Testis (tissue), 3 donors: ENCODE measurements around the gene CARMIL1. TPM values are rescaled to one million over a fixed set of nuclear protein-coding genes. Genes with fewer than 3 reads are reported as not detected.
"Not testable (repeated sequence)": the region's sequence is repeated elsewhere in the genome, so short reads cannot be mapped to it uniquely, and the experiment has no call there.

Experiments
- DNase-seq: peaks from one replicate; pipeline ENCODE4 v3.0.0-alpha.2; 2019
- H3K27ac ChIP-seq, 2 donors: fragments of 200-600 bp; sonication (generic); one replicate each; pipeline ENCODE4 v1.5.1; 2019
- H3K27me3 ChIP-seq: fragments of 200-600 bp; sonication (generic); one replicate; pipeline ENCODE4 v1.5.1; 2019
- H3K36me3 ChIP-seq: fragments of 200-600 bp; sonication (generic); one replicate; pipeline ENCODE4 v1.5.1; 2017; ENCODE audit warnings: low read depth; ENCODE audit errors: missing control alignments
- H3K4me1 ChIP-seq: fragments of 200-600 bp; sonication (generic); one replicate; pipeline ENCODE4 v1.5.1; 2019
- H3K4me3 ChIP-seq, 2 donors: fragments of 200-600 bp; sonication (generic); one replicate each; pipeline ENCODE4 v1.5.1; 2017 to 2019
- H3K9me3 ChIP-seq: fragments of 200-600 bp; sonication (generic); one replicate; pipeline ENCODE4 v1.5.1; 2017
- POLR2A ChIP-seq: fragments of 450-650 bp; IDR thresholded peaks from one replicate; pipeline ENCODE4 v1.6.1; 2017; ENCODE audit warnings: antibody characterized with exemption, mild to moderate bottlenecking, moderate library complexity
- WGBS, 2 donors: methylation state at CpG; one replicate each; pipeline ENCODE4 v1.1.5; 2018; 5-methylcytosine and 5-hydroxymethylcytosine counted together
- intact Hi-C: fragments of 100-400 bp; cut with DNase I; formaldehyde crosslinking; loops from one replicate; pipeline ENCODE4 v1.15.1; 2023; ENCODE audit warnings: low total_unique reads
- polyA plus RNA-seq: library from polyadenylated mRNA; stranded (reverse); fragments of 350-450 nt; fragmentation: Illumina TruSeq; extraction: RNeasy Lipid Tissue Mini Kit (QIAGEN cat#74804); gene quantifications from one replicate; pipeline ENCODE4 v1.2.3, GENCODE V29; 2014; ENCODE audit warnings: low read depth, low replicate concordance; ENCODE audit not compliant: insufficient read depth
- total RNA-seq, 2 donors: library from RNA; depleted of rRNA; stranded (reverse); fragments of >200 nt; gene quantifications; one replicate each; pipeline ENCODE4 v1.2.3, GENCODE V29; 2016
- TF ChIP-seq, protein P1 (sequence below), 3 experiments: fragments of 450-650 bp in 2 of 3; fragments of 200-600 bp in 1 of 3; sonication (generic) in 1 of 3; IDR thresholded peaks; one replicate each; pipeline ENCODE4 v1.5.1; 2016 to 2019; ENCODE audit warnings: antibody characterized with exemption in 3 of 3, mild to moderate bottlenecking in 2 of 3, moderate library complexity in 1 of 3

Gene CARMIL1
- total and polyA plus RNA-seq, 3 donors from 2014 or later: 39.4 to 120 (median 108) TPM

DNA sequence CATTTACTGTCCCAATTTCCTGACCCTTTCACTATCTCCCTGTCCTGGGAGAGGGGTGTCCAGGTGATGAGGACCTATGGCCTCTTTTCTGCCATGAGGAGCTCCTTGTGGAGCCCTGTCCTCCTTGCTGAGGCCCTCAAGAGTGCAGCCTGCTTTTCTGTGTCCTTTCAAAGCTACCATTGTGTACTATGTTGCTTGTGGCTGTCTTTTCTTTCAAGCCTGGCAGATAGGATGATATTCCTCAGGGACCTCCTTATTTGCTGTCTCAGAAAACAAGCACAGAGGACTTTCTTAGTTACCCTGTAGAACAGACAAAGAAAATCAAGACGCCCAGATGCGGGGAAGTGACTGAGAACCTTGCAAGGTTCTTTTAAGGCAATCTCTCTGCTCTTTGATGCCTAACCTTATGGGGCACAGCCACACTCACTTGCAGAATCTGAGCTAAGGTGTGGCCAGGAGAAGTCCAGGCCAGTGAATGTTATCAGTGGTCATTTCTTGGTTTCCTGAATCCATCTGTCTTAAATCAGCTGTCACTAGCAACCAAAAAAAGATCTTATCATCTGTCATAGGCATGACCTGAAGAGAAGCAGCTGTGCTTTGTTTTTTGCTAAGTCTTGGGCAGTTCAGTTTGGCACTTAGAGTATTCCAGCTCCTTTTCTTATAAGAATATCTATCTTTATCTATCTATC, 17.2 kb downstream of the CARMIL1 start:
- Histone ChIP-seq H3K9me3 (no peaks in the 10 kb centered on the region), H3K4me3 (no peak overlapping the region), H3K36me3 (no peaks in the 10 kb centered on the region), H3K27ac (peak overlapping the region; percentile 71 to 79), H3K27me3 (no peaks in the 10 kb centered on the region), H3K4me1 (peaks cover 43% of the 10 kb centered on the region)
- no peak for DNase-seq
- intact Hi-C loops: no loop called here
- TF ChIP-seq, protein P1, sequence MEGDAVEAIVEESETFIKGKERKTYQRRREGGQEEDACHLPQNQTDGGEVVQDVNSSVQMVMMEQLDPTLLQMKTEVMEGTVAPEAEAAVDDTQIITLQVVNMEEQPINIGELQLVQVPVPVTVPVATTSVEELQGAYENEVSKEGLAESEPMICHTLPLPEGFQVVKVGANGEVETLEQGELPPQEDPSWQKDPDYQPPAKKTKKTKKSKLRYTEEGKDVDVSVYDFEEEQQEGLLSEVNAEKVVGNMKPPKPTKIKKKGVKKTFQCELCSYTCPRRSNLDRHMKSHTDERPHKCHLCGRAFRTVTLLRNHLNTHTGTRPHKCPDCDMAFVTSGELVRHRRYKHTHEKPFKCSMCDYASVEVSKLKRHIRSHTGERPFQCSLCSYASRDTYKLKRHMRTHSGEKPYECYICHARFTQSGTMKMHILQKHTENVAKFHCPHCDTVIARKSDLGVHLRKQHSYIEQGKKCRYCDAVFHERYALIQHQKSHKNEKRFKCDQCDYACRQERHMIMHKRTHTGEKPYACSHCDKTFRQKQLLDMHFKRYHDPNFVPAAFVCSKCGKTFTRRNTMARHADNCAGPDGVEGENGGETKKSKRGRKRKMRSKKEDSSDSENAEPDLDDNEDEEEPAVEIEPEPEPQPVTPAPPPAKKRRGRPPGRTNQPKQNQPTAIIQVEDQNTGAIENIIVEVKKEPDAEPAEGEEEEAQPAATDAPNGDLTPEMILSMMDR (IDR thresholded peaks at IDR 0.05): no peak
- no peak for TF ChIP-seq POLR2A
- whole genome bisulfite sequencing, 2 donors: 49 to 52% methylated on average over 2 of the region's 2 CpGs

DNA sequence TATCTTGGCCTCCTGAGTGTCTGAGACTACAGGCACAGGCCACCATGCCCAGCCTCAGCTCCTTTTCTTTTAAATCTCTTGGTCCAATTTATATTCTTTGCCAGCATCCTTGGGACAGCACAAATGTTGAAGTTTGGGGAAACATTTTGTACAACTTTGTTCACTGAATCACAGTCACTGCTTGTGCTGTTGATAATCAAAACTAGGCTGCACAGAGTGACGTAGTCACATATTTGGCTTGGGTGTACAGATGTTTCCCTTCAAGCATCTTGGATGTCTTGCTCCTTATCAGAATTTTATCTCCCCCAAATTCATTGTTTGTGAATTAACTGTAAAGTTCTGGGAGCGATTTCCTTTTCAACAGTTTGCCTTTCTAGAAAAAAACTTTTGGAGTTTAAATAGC, 17.9 kb downstream of the CARMIL1 start:
- intact Hi-C loops: no loop called here
- no peaks in the 10 kb centered on the region for H3K27me3 ChIP-seq
- no peaks in the 10 kb centered on the region for H3K9me3 ChIP-seq
- no peak overlapping the region for H3K4me3 ChIP-seq
- H3K36me3 ChIP-seq: no peaks in the 10 kb centered on the region
- TF ChIP-seq, protein P1 (IDR thresholded peaks at IDR 0.05): no peak
- TF ChIP-seq POLR2A: no peak
- peaks cover 49% of the 10 kb centered on the region for H3K4me1 ChIP-seq
- peak overlapping the region; percentile 71 to 79 for H3K27ac ChIP-seq
- DNase-seq: no peak
- WGBS, 2 donors: 17 to 32% methylated on average over 2 of the region's 2 CpGs

DNA sequence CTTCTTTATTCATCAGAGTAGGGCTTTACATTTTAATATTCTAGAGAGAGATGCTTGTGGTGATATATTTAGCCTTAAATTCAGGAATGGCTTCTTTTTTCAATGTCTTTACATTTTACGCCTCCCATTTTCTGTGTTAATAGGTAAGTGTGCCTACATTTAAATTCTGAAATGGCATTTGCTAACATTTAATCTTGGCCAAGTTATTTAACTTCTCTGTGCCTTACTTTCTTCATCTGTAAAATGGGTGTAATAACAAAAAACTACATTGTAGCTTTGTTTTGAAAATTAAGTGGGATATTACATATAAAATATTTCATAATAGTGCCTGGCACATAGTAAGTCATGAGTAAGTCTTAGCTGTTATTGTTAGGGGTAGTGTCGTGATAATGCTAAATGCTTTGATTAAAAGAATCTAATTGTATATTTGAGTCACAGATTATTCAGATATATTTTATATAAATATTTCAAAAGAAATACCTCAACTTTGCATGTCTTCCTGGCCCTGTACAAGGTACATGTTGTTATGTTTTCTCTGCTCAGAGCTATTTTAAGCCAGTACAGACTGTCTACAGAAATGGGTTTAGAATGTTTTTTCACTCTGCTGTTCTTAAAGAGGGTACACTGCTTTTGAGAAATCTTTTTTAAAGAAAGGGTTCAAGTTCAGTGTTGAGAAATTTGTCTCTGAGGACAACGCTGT, 18.8 kb downstream of the CARMIL1 start:
- H3K36me3 ChIP-seq: no peaks in the 10 kb centered on the region
- H3K9me3 ChIP-seq: no peaks in the 10 kb centered on the region
- peaks cover 56% of the 10 kb centered on the region for H3K4me1 ChIP-seq
- WGBS, 2 donors: 53 to 58% methylated on average over 3 of the region's 3 CpGs
- H3K4me3 ChIP-seq: no peak overlapping the region
- H3K27me3 ChIP-seq: no peaks in the 10 kb centered on the region
- no peak for DNase-seq
- intact Hi-C loops: no loop called here
- peak overlapping the region; percentile 52 to 71 for H3K27ac ChIP-seq
- TF ChIP-seq, protein P1 (IDR thresholded peaks at IDR 0.05): no peak
- TF ChIP-seq POLR2A: no peak

GRCh38 chr6:25298523-25298865, 19.3 kb downstream of the CARMIL1 start:
- H3K27me3 ChIP-seq, DNase-seq, intact Hi-C loops, H3K9me3 ChIP-seq, H3K4me3 ChIP-seq, H3K36me3 ChIP-seq: not testable (repeated sequence)
- WGBS, 2 donors: 74 to 83% methylated on average over 8 of the region's 8 CpGs
- H3K27ac ChIP-seq: peak overlapping the region; percentile 52 to 71
- peaks cover 61% of the 10 kb centered on the region for H3K4me1 ChIP-seq

DNA sequence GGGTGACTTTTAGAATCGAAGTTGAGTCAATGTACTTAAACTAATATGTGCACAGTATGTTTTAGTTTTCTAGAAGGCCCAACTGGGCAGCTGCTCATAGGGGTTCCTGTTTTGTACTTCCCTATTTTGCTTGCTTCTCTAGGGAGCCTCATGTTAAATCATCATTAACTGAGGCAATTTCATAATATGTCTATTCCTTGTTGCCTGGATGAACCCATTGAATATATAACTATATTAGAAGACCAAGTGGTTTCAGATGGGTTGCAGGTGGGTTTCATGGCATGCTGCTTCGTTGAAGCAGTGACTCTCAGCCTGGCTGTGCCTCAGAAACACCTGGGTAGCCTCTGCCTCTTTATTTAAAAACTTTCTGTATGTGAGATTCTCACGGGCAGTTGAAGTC, 22.2 kb downstream of the CARMIL1 start:
- peak overlapping the region; percentile 6 to 71 for H3K27ac ChIP-seq

More for the DNA sequence above, 22.2 kb downstream of the CARMIL1 start:
- no peaks in the 10 kb centered on the region for H3K36me3 ChIP-seq
- 69 to 72% methylated on average over 3 of the region's 3 CpGs for WGBS, 2 donors
- H3K27me3 ChIP-seq: no peaks in the 10 kb centered on the region
- no peak for DNase-seq
- no peak for TF ChIP-seq POLR2A
- TF ChIP-seq, protein P1 (IDR thresholded peaks at IDR 0.05): no peak
- H3K9me3 ChIP-seq: no peaks in the 10 kb centered on the region
- intact Hi-C loops: no loop called here
- no peak overlapping the region for H3K4me3 ChIP-seq
- peaks cover 52% of the 10 kb centered on the region for H3K4me1 ChIP-seq
